Urinary bladder (tissue), 4 donors: Measurements from ENCODE around the gene WNT3A. TPM values are rescaled to one million over a fixed set of nuclear protein-coding genes. Genes with fewer than 3 reads are reported as not detected.
"Not testable (repeated sequence)": the region's sequence is repeated elsewhere in the genome, so short reads cannot be mapped to it uniquely, and the experiment has no call there.

Experiments
- DNase-seq: peaks from one replicate; pipeline ENCODE4 v3.0.0-alpha.2; 2015; ENCODE audit errors: extremely low spot score
- H3K27ac ChIP-seq: one replicate; pipeline ENCODE4 v1.5.1; 2013; ENCODE audit warnings: low read depth, mild to moderate bottlenecking, moderate library complexity
- H3K36me3 ChIP-seq: one replicate; pipeline ENCODE4 v1.6.1; 2013; ENCODE audit warnings: mild to moderate bottlenecking, moderate library complexity; ENCODE audit not compliant: insufficient read depth
- H3K4me1 ChIP-seq: one replicate; pipeline ENCODE4 v1.6.1; 2013; ENCODE audit warnings: mild to moderate bottlenecking, moderate library complexity; ENCODE audit not compliant: insufficient read depth
- H3K4me3 ChIP-seq: one replicate; pipeline ENCODE4 v1.5.1; 2013; ENCODE audit warnings: low read depth, low read length
- WGBS: extraction: QIAGEN DNeasy Blood & Tissue Kit; methylation state at CpG from one replicate; pipeline ENCODE4 v1.1.7; 2013; 5-methylcytosine and 5-hydroxymethylcytosine counted together
- polyA plus RNA-seq: library from polyadenylated mRNA; stranded (reverse); fragments of 200-250 nt; gene quantifications from one replicate; pipeline ENCODE4 v1.2.3, GENCODE V29; 2013
- total RNA-seq: library from RNA; depleted of rRNA; stranded (reverse); fragments of >200 nt; gene quantifications from one replicate; pipeline ENCODE4 v1.2.3, GENCODE V29; 2014
- donor health status: healthy with polysubstance abuse.
- donor health status: healthy.

The WNT3A gene, protein sequence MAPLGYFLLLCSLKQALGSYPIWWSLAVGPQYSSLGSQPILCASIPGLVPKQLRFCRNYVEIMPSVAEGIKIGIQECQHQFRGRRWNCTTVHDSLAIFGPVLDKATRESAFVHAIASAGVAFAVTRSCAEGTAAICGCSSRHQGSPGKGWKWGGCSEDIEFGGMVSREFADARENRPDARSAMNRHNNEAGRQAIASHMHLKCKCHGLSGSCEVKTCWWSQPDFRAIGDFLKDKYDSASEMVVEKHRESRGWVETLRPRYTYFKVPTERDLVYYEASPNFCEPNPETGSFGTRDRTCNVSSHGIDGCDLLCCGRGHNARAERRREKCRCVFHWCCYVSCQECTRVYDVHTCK
- total RNA-seq (not detected), polyA plus RNA-seq (not detected)

GRCh38 chr1:228006786-228007048 is at the start of gene WNT3A:
TSS of gene WNT3A (plus strand) at chr1:228006998. CDS start at chr1:228007129, 131 bp downstream.
- no peak for DNase-seq
- Histone ChIP-seq H3K4me3 (peak within 1 kb of the TSS; percentile 27), H3K4me1 (no peaks in the 10 kb centered on the region), H3K27ac (no peak within 1 kb of the TSS), H3K36me3 (no peaks in the 10 kb centered on the region)
- WGBS: under 1% methylated on average over 48 of the region's 48 CpGs

DNA sequence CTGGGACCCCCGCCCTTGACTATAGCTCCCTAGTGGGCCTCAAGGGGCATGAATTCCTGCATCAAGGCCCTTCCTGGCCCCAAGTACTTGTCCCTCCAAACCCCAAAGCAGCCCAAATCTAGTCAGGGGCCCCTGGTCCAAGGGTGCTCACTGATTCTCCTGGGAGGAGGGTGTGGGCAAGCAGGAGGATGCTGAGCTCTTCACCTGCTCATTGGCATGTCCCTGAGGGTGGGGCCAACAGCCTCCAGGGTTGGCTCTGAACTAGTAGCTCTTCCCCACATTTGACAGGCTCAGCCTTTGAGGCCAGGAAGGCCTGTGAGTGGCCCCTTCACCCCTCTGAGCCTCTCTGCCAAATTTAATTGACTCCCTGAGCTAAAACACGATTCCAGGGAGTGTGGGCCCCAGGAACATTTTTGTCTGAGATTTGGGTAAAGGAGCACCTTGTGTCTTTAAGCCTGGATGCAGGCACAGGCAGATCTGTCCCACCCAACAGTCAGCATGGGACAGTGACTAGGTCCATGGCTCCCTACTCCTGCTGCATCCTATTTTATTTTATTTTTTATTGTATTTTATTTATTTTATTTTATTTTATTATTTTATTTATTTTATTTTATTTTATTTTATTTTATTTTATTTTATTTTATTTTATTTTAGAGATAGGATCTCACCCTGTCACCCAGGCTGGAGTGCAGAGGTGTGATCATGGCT is 48.0 kb upstream of the WNT3A start:
- H3K4me3 ChIP-seq: no peak overlapping the region
- no peak for DNase-seq
- no peaks in the 10 kb centered on the region for H3K36me3 ChIP-seq
- H3K4me1 ChIP-seq: no peaks in the 10 kb centered on the region
- WGBS: 79% methylated on average over 2 of the region's 2 CpGs
- H3K27ac ChIP-seq: no peak overlapping the region

DNA sequence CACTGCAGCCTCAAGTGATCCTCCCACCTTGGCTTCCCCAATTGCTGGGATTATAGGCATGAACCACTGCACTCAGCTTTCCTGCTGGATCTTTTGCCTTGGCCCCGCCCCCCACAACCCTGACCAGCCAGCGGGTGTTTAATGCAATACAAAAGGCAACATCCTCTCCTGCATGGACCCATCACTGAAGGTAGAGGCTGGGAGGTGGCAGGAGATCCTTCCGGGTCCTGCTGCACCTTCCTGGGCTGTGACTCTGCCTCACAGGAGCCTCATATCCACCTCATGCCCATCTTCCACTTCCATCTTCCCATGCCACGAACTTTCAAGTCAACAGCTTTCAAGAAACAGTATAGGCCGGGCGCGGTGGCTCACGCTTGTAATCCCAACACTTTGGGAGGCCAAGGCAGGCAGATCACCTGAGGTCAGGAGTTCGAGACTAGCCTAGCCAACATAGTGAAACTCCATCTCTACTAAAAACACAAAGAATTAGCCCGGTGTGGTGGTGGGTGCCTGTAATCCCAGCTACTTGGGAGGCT is 47.4 kb upstream of the WNT3A start:
- no peak for DNase-seq
- Histone ChIP-seq H3K4me3 (no peak overlapping the region), H3K36me3 (no peaks in the 10 kb centered on the region), H3K4me1 (no peaks in the 10 kb centered on the region), H3K27ac (no peak overlapping the region)
- 92% methylated on average over 10 of the region's 10 CpGs for WGBS

DNA sequence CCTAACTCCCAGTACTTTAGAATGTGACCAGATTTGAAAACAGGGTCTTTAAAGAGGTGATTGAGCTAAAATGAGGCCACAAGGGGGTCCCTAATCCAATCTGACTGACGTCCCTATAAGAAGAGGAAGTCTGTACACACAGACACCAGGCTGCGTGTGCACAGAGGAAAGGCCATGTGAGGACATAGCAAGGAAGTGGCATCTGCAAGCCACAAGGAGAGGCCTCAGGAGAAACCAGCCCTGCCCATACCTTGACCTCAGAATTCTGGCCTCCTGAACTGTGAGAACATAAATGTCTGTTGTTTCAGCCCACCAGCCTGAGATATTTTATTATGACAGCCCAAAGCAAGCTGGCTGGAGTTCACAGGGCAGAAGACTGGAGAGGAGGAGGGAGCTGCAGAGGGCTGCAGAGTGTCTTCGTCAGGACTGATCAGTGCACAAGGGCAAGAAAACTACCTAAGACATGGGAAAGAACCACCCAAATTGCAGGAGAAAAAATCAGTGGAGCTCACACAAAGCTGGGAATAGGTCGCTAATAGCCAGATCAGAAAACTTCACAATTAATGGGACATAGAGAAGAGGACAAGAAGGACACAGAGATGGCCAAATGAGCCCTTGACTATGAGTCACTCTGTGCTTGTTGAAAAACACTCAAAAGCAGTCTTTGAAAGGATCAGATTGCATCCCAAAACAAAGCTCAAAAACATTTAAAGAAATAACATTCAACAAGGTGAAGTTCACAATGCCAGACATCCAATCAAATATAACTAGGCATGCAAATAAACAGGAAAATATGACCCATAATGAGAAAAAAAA is 44.9 kb upstream of the WNT3A start:
- Histone ChIP-seq H3K36me3 (no peaks in the 10 kb centered on the region), H3K4me1 (no peaks in the 10 kb centered on the region), H3K27ac (no peak overlapping the region), H3K4me3 (no peak overlapping the region)
- 35% methylated on average over 4 of the region's 4 CpGs for WGBS
- DNase-seq: no peak

GRCh38 chr1:227966733-227967132 is 40.1 kb upstream of the WNT3A start:
- WGBS: 93% methylated on average over 2 of the region's 2 CpGs
- H3K36me3 ChIP-seq, H3K4me3 ChIP-seq, DNase-seq, H3K27ac ChIP-seq, H3K4me1 ChIP-seq: not testable (repeated sequence)

DNA sequence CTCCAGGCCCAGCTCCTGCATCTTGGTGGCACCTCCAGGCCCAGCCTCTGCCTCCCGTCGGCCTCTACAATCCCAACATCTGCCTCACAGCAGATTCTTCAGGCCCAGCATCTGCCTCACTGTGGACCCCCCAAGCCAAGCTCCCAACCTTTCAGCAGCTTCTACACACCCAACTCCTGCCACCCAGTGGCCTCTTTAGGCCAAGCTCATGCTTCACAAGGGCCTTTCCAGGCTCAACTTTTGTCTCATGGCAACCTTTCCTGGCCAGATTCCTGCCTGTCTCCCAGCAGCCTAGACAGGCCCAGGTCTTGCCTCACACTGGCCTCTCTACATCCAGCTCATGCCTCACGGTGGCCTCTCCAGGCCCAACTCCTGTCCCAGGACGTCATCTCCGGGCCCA is 39.0 kb upstream of the WNT3A start:
- H3K36me3 ChIP-seq, H3K4me1 ChIP-seq, H3K4me3 ChIP-seq, DNase-seq, H3K27ac ChIP-seq: not testable (repeated sequence)
- WGBS: 85% methylated on average over 5 of the region's 5 CpGs

GRCh38 chr1:227970076-227970995 is 36.5 kb upstream of the WNT3A start:
- H3K27ac ChIP-seq, H3K4me3 ChIP-seq, DNase-seq, H3K36me3 ChIP-seq, H3K4me1 ChIP-seq: not testable (repeated sequence)
- 83% methylated on average over 36 of the region's 36 CpGs for WGBS

- DNase-seq, H3K36me3 ChIP-seq, H3K4me1 ChIP-seq, H3K4me3 ChIP-seq, H3K27ac ChIP-seq: not testable (repeated sequence)
- 95% methylated on average over 12 of the region's 17 CpGs for WGBS
Observed at GRCh38 chr1:227971216-227971615, 35.6 kb upstream of the WNT3A start.

- WGBS: 84% methylated on average over 23 of the region's 27 CpGs
- not testable (repeated sequence) for DNase-seq, H3K4me3 ChIP-seq, H3K36me3 ChIP-seq, H3K4me1 ChIP-seq, H3K27ac ChIP-seq
Observed at GRCh38 chr1:227971643-227972282, 35.0 kb upstream of the WNT3A start.

DNA sequence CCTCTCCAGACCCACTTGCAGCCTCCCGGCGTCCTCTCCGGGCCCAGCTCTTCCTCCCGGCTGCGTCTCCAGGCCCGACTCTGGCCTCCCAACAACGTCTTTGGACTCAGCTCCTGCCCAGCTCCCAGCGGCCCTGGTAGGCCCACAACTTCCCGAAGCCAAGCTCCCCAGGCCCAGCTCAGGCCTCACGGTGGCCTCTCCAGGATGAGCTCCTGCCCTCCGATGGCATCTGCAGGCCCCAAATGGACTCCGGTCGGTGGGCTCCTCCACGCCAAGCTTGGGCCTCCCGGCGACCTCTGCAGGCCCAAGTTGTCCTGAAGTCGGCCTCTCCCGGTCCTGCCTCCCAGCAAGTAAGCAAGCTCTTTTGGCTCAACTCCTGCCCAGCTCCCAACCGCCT is 34.5 kb upstream of the WNT3A start:
- not testable (repeated sequence) for DNase-seq, H3K4me3 ChIP-seq, H3K27ac ChIP-seq, H3K4me1 ChIP-seq, H3K36me3 ChIP-seq
- 91% methylated on average over 15 of the region's 19 CpGs for WGBS

GRCh38 chr1:227972843-227973374 is 33.9 kb upstream of the WNT3A start:
- H3K4me1 ChIP-seq, H3K27ac ChIP-seq, H3K36me3 ChIP-seq, H3K4me3 ChIP-seq, DNase-seq: not testable (repeated sequence)
- 63% methylated on average over 22 of the region's 22 CpGs for WGBS

- not testable (repeated sequence) for H3K4me1 ChIP-seq, DNase-seq, H3K36me3 ChIP-seq, H3K4me3 ChIP-seq, H3K27ac ChIP-seq
- 87% methylated on average over 32 of the region's 32 CpGs for WGBS
Observed at GRCh38 chr1:227973724-227974288, 33.0 kb upstream of the WNT3A start.
